NT2/D1 (cell line): ENCODE measurements around the gene RBM28.

Experiments
- YY1 ChIP-seq: IDR thresholded peaks from 2 replicates; pipeline ENCODE4 v1.6.1; 2011; ENCODE audit not compliant: insufficient read length, insufficient read depth
- ZNF274 ChIP-seq: IDR thresholded peaks from 2 replicates; pipeline ENCODE4 v1.6.1; 2011; ENCODE audit warnings: mild to moderate bottlenecking, low read depth, low read length

- TF ChIP-seq YY1 (no peak), ZNF274 (no peak)
These were observed 9.5 kb upstream of the RBM28 start for GRCh38 chr7:128353189-128353588.
